HEK293T (cell line): Measurements from ENCODE around the gene NPAS3.

Source experiments
- SP1 ChIP-seq: fragments of 450-650 bp; IDR thresholded peaks from 2 replicates; pipeline ENCODE4 v1.6.1; 2017
- TF ChIP-seq, protein P1 (sequence below): fragments of 450-650 bp; IDR thresholded peaks from 2 replicates; pipeline ENCODE4 v1.6.1; 2016

DNA sequence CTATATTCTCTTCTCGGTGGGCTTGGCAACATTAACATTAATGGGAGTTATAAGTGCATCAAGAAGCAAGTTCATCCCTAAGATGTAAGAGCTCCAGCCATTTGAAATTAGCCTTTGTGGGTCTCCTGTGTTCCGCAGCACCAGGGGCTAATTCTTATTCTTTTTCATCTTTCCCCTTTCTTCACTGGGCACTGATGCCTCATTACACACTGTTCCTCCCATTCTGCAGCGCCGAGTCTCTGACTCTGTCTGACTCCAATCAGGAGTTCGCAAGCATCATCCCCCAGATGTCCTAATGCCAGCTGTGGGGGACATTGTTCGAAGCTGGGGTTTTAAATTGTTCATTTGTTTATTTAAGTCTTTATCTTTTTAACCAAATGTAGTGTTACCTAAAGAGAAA lies 670.9 kb downstream of the NPAS3 start:
- TF ChIP-seq, protein P1, sequence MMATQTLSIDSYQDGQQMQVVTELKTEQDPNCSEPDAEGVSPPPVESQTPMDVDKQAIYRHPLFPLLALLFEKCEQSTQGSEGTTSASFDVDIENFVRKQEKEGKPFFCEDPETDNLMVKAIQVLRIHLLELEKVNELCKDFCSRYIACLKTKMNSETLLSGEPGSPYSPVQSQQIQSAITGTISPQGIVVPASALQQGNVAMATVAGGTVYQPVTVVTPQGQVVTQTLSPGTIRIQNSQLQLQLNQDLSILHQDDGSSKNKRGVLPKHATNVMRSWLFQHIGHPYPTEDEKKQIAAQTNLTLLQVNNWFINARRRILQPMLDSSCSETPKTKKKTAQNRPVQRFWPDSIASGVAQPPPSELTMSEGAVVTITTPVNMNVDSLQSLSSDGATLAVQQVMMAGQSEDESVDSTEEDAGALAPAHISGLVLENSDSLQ: no peak
- TF ChIP-seq SP1: no peak
